Body of pancreas (tissue), 4 donors: ENCODE data around the gene SUV39H1.

Experiments
- POLR2A ChIP-seq, 3 donors: fragments of 450-650 bp; IDR thresholded peaks; one replicate each; pipeline ENCODE4 v1.6.1; 2016; ENCODE audit warnings: antibody characterized with exemption in 3 of 3, mild to moderate bottlenecking in 2 of 3
- TF ChIP-seq, protein P1 (sequence below), 7 experiments: fragments of 450-650 bp in 4 of 7; fragments of 200-600 bp in 3 of 7; sonication (generic) in 3 of 7; IDR thresholded peaks; one replicate each; pipeline ENCODE4 v1.5.1; 2016 to 2019; ENCODE audit warnings: antibody characterized with exemption in 7 of 7

DNA sequence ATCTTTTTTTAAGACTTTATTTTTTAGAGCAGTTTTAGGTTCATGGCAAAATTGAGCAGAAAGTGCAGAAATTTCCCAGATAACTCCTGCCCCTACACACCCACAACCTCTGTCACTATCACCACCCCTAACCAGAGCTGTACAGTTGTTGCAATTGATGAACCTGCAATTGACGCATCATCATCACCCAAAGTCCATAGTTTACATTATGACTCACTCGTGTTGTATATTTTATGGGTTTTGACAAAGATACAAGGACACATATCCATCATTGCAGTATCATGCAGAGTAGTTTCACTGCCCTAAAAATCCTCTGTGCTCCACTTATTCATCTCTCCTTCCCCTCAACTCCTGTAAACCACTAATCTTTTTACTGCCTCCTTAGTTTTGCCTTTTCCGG, 47.4 kb upstream of the SUV39H1 start:
- TF ChIP-seq, protein P1, sequence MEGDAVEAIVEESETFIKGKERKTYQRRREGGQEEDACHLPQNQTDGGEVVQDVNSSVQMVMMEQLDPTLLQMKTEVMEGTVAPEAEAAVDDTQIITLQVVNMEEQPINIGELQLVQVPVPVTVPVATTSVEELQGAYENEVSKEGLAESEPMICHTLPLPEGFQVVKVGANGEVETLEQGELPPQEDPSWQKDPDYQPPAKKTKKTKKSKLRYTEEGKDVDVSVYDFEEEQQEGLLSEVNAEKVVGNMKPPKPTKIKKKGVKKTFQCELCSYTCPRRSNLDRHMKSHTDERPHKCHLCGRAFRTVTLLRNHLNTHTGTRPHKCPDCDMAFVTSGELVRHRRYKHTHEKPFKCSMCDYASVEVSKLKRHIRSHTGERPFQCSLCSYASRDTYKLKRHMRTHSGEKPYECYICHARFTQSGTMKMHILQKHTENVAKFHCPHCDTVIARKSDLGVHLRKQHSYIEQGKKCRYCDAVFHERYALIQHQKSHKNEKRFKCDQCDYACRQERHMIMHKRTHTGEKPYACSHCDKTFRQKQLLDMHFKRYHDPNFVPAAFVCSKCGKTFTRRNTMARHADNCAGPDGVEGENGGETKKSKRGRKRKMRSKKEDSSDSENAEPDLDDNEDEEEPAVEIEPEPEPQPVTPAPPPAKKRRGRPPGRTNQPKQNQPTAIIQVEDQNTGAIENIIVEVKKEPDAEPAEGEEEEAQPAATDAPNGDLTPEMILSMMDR (IDR thresholded peaks at IDR 0.05): no peak
- TF ChIP-seq POLR2A (IDR thresholded peaks at IDR 0.05): no peak
